HEK293 (cell line): ENCODE measurements around the gene TSHR.

Experiments used
- CTCF ChIA-PET: fragments of 350-600 bp; formaldehyde crosslinking; extraction: SDS; loops from one replicate; lab custom pipeline; 2021; ENCODE audit warnings: antibody characterized with exemption; lab: Yijun Ruan, JAX
- POLR2A ChIA-PET: fragments of 300-600 bp; formaldehyde crosslinking; extraction: SDS; loops from one replicate; lab custom pipeline; 2020; ENCODE audit warnings: antibody characterized with exemption, inconsistent platforms; lab: Yijun Ruan, JAX
- H3K27ac ChIP-seq: fragments of 200-500 bp; sonication (Bioruptor generic); 2 replicates; pipeline ENCODE4 v1.5.1; 2014; ENCODE audit warnings: low read depth, low read length, control low read depth, inconsistent platforms; ENCODE audit errors: extremely low read depth
- H3K36me3 ChIP-seq, 2 experiments: fragments of 200-500 bp in 1 of 2; sonication (Bioruptor generic) in 1 of 2; 1 replicate in 1 of 2; 2 replicates in 1 of 2; pipeline ENCODE4 v1.5.1; 2014 to 2017; ENCODE audit warnings: inconsistent platforms in 2 of 2, low read length in 2 of 2; ENCODE audit not compliant: control insufficient read depth in 2 of 2, insufficient read depth in 1 of 2
- H3K4me1 ChIP-seq: fragments of 200-500 bp; sonication (Bioruptor generic); 2 replicates; pipeline ENCODE4 v1.5.1; 2014; ENCODE audit warnings: mild to moderate bottlenecking, low read length, inconsistent platforms; ENCODE audit not compliant: control insufficient read depth, insufficient read depth
- H3K4me3 ChIP-seq: 2 replicates; pipeline ENCODE4 v1.5.1; 2011; ENCODE audit warnings: low read depth, mild to moderate bottlenecking, control low read depth, low read length, moderate library complexity
- H3K9me3 ChIP-seq: fragments of 200-500 bp; sonication (Bioruptor generic); 2 replicates; pipeline ENCODE4 v1.5.1; 2014; ENCODE audit warnings: low read depth, low read length, inconsistent platforms; ENCODE audit not compliant: control insufficient read depth, insufficient read depth
- ATF2 ChIP-seq: fragments of 450-650 bp; formaldehyde crosslinking; IDR thresholded peaks from 2 replicates; pipeline ENCODE4 v1.5.1; 2016; ENCODE audit warnings: missing biosample characterization, missing genetic modification characterization, low read depth
- ELK4 ChIP-seq: IDR thresholded peaks from 2 replicates; pipeline ENCODE4 v1.6.1; 2011; ENCODE audit warnings: mild to moderate bottlenecking, low read depth, low read length, borderline replicate concordance
- GLI2 ChIP-seq: fragments of 450-650 bp; formaldehyde crosslinking; IDR thresholded peaks from 2 replicates; pipeline ENCODE4; 2017; ENCODE audit warnings: missing biosample characterization, missing genetic modification characterization, low read depth, borderline replicate concordance
- INSM2 ChIP-seq: fragments of 450-650 bp; formaldehyde crosslinking; IDR thresholded peaks from 2 replicates; pipeline ENCODE4 v1.5.1; 2016; ENCODE audit warnings: missing biosample characterization, missing genetic modification characterization
- PRDM10 ChIP-seq: fragments of 450-650 bp; formaldehyde crosslinking; IDR thresholded peaks from 2 replicates; pipeline ENCODE4 v1.5.1; 2016; ENCODE audit warnings: missing biosample characterization, missing genetic modification characterization
- REPIN1 ChIP-seq: fragments of 450-650 bp; formaldehyde crosslinking; IDR thresholded peaks from 2 replicates; pipeline ENCODE4 v1.5.1; 2017; ENCODE audit warnings: missing biosample characterization, missing genetic modification characterization, low read depth
- SETDB1 ChIP-seq: IDR thresholded peaks from one replicate; pipeline ENCODE4 v1.6.1; 2017; ENCODE audit warnings: mild to moderate bottlenecking, low read length, moderate library complexity, mixed read lengths; ENCODE audit not compliant: insufficient read length
- ZBTB48 ChIP-seq: fragments of 450-650 bp; formaldehyde crosslinking; IDR thresholded peaks from 2 replicates; pipeline ENCODE4 v1.5.1; 2016; ENCODE audit warnings: missing biosample characterization, missing genetic modification characterization
- ZBTB49 ChIP-seq: fragments of 450-650 bp; formaldehyde crosslinking; IDR thresholded peaks from 2 replicates; pipeline ENCODE4 v1.5.1; 2016; ENCODE audit warnings: missing biosample characterization, missing genetic modification characterization, low read depth
- ZBTB8A ChIP-seq: fragments of 450-650 bp; formaldehyde crosslinking; IDR thresholded peaks from 2 replicates; pipeline ENCODE4 v1.5.1; 2016; ENCODE audit warnings: missing biosample characterization, missing genetic modification characterization
- ZFHX2 ChIP-seq: fragments of 450-650 bp; formaldehyde crosslinking; conservative IDR thresholded peaks from 2 replicates; pipeline ENCODE4 v1.5.1; 2016; ENCODE audit warnings: missing biosample characterization, missing genetic modification characterization
- ZNF133 ChIP-seq: fragments of 450-650 bp; formaldehyde crosslinking; IDR thresholded peaks from 2 replicates; pipeline ENCODE4 v1.5.1; 2016; ENCODE audit warnings: missing biosample characterization, missing genetic modification characterization
- ZNF155 ChIP-seq: fragments of 450-650 bp; formaldehyde crosslinking; IDR thresholded peaks from 2 replicates; pipeline ENCODE4 v1.5.1; 2016; ENCODE audit warnings: missing biosample characterization, missing genetic modification characterization
- ZNF157 ChIP-seq: fragments of 450-650 bp; formaldehyde crosslinking; IDR thresholded peaks from 2 replicates; pipeline ENCODE4 v1.5.1; 2016; ENCODE audit warnings: missing biosample characterization, missing genetic modification characterization
- ZNF175 ChIP-seq: fragments of 450-650 bp; formaldehyde crosslinking; IDR thresholded peaks from 2 replicates; pipeline ENCODE4 v1.5.1; 2016; ENCODE audit warnings: missing biosample characterization, missing genetic modification characterization
- ZNF211 ChIP-seq: fragments of 450-650 bp; formaldehyde crosslinking; IDR thresholded peaks from 2 replicates; pipeline ENCODE4 v1.5.1; 2016; ENCODE audit warnings: low read depth, missing biosample characterization, missing genetic modification characterization
- ZNF350 ChIP-seq: fragments of 450-650 bp; formaldehyde crosslinking; IDR thresholded peaks from 2 replicates; pipeline ENCODE4 v1.5.0; 2017; ENCODE audit warnings: missing biosample characterization, mild to moderate bottlenecking, missing genetic modification characterization
- ZNF514 ChIP-seq: fragments of 450-650 bp; formaldehyde crosslinking; IDR thresholded peaks from 2 replicates; pipeline ENCODE4 v1.5.1; 2016; ENCODE audit warnings: missing biosample characterization, missing genetic modification characterization
- ZNF571 ChIP-seq: fragments of 450-650 bp; formaldehyde crosslinking; IDR thresholded peaks from 2 replicates; pipeline ENCODE4 v1.5.0; 2017; ENCODE audit warnings: missing biosample characterization, missing genetic modification characterization
- ZNF621 ChIP-seq: fragments of 450-650 bp; formaldehyde crosslinking; IDR thresholded peaks from 2 replicates; pipeline ENCODE4 v1.5.1; 2017; ENCODE audit warnings: missing biosample characterization, missing genetic modification characterization
- ZSCAN18 ChIP-seq: fragments of 450-650 bp; formaldehyde crosslinking; IDR thresholded peaks from 2 replicates; pipeline ENCODE4 v1.5.1; 2016; ENCODE audit warnings: missing biosample characterization, missing genetic modification characterization
- ZSCAN23 ChIP-seq: fragments of 450-650 bp; formaldehyde crosslinking; IDR thresholded peaks from 2 replicates; pipeline ENCODE4 v1.5.1; 2016; ENCODE audit warnings: missing biosample characterization, missing genetic modification characterization

TSHR gene

GRCh38 chr14:80930095-80930494, 25.3 kb upstream of the TSHR start:
- H3K9me3 ChIP-seq = no peaks in the 10 kb centered on the region
- H3K4me3 ChIP-seq = no peak overlapping the region
- H3K4me1 ChIP-seq = no peaks in the 10 kb centered on the region
- TF ChIP-seq ZNF350 (tag by site-specific recombination) = no peak
- TF ChIP-seq INSM2 = no peak
- no peak for TF ChIP-seq ZNF155 (tag by site-specific recombination)
- no peak for TF ChIP-seq ZNF514 (tag by site-specific recombination)
- ChIA-PET POLR2A (interaction anchor here (2.2 kb wide), 1 partner anchor 11 kb away, joined by 13 read pairs; the partner anchor contains the start of gene CEP128), CTCF (no interaction called here)
- no peaks in the 10 kb centered on the region; a peak in 2 of 3 replicates for H3K36me3 ChIP-seq
- H3K27ac ChIP-seq = no peak overlapping the region

- ChIA-PET CTCF (interaction anchor here (0.6 kb wide), 2 partner anchors 270 to 540 kb away, joined by 4 to 5 read pairs; no protein-coding TSS in a partner anchor), POLR2A (interaction anchor here (2.2 kb wide), 1 partner anchor 10 kb away, joined by 13 read pairs; the partner anchor contains the start of gene CEP128)
- peaks cover 0 to under 1% of the 10 kb centered on the region in 2 experiments for H3K36me3 ChIP-seq
- H3K4me3 ChIP-seq = no peak overlapping the region
- no peaks in the 10 kb centered on the region for H3K4me1 ChIP-seq
- H3K27ac ChIP-seq = no peak overlapping the region
- H3K9me3 ChIP-seq = no peaks in the 10 kb centered on the region
- TF ChIP-seq ZFHX2 (tag by site-specific recombination) (no peak), ZBTB49 (tag by site-specific recombination) (no peak), ZSCAN18 (tag by site-specific recombination) (no peak), ZBTB8A (tag by site-specific recombination) (no peak), ELK4 (no peak), SETDB1 (no peak), ZSCAN23 (tag by site-specific recombination) (no peak), REPIN1 (tag by site-specific recombination) (no peak), ZNF571 (tag by site-specific recombination) (no peak), ATF2 (tag by site-specific recombination) (no peak), ZNF514 (tag by site-specific recombination) (no peak), ZNF157 (tag by site-specific recombination) (no peak), ZBTB48 (tag by site-specific recombination) (no peak), GLI2 (tag by site-specific recombination) (no peak), ZNF133 (tag by site-specific recombination) (no peak), ZNF175 (tag by site-specific recombination) (no peak), ZNF211 (tag by site-specific recombination) (no peak), ZNF621 (tag by site-specific recombination) (no peak), PRDM10 (tag by site-specific recombination) (no peak)
- TF ChIP-seq, all 188 proteins: peak for 0
Measured at GRCh38 chr14:80930836-80931389, 24.5 kb upstream of the TSHR start.
